Caco-2 (cell line): ENCODE measurements around the gene PDE11A. TPM values are rescaled to one million over a fixed set of nuclear protein-coding genes. Genes with fewer than 3 reads are reported as not detected.

Source experiments
- BruUV-seq: library from RNA; stranded (reverse); fragments of 400-500 nt; replicated peaks from 2 replicates; lab custom pipeline; 2021; lab: Mats Ljungman, UMichigan
- CTCF ChIA-PET: fragments of 300-600 bp; sonication (Branson Sonifier 250); formaldehyde crosslinking; loops from one replicate; lab custom pipeline; 2022; ENCODE audit warnings: antibody characterized with exemption; lab: Charles Lee
- POLR2A ChIA-PET: fragments of 300-600 bp; sonication (Branson Sonifier 250); formaldehyde crosslinking; loops from one replicate; lab custom pipeline; 2022; ENCODE audit warnings: antibody characterized with exemption; lab: Charles Lee
- DNase-seq, 2 experiments: peaks; one replicate each; pipeline versions ENCODE4 v3.0.0 to v3.0.0-alpha.2; 2020 to 2022
- H3K27me3 ChIP-seq: replicated peaks from 2 replicates; pipeline ENCODE4 v1.6.0; 2011; ENCODE audit warnings: low read length; ENCODE audit not compliant: control insufficient read depth, insufficient read depth
- H3K36me3 ChIP-seq: 2 replicates; pipeline ENCODE4 v1.5.1; 2011; ENCODE audit warnings: low read length; ENCODE audit not compliant: control insufficient read depth, insufficient read depth
- H3K4me1 ChIP-seq: fragments of 250-450 bp; sonication (Bioruptor Pico); 2 replicates; pipeline ENCODE4 v1.5.1; 2020; ENCODE audit warnings: mild to moderate bottlenecking
- H3K4me3 ChIP-seq: 2 replicates; pipeline ENCODE4 v1.5.1; 2011; ENCODE audit warnings: low read depth, mild to moderate bottlenecking, control low read depth, low read length
- H3K9me3 ChIP-seq: fragments of 250-450 bp; sonication (Bioruptor Pico); 2 replicates; pipeline ENCODE4 v1.5.1; 2020; ENCODE audit warnings: mild to moderate bottlenecking, moderate library complexity
- H3K27ac Mint-ChIP-seq: one replicate; pipeline ENCODE4 v1.8.0; 2022; ENCODE audit warnings: mixed read lengths; ENCODE audit not compliant: unreplicated experiment
- H3K27me3 Mint-ChIP-seq: one replicate; pipeline ENCODE4 v1.8.0; 2022; ENCODE audit warnings: mixed read lengths; ENCODE audit not compliant: insufficient read depth, unreplicated experiment
- H3K36me3 Mint-ChIP-seq: one replicate; pipeline ENCODE4 v1.8.0; 2022; ENCODE audit warnings: mild to moderate bottlenecking, mixed read lengths; ENCODE audit not compliant: insufficient read depth, unreplicated experiment
- H3K4me1 Mint-ChIP-seq: one replicate; pipeline ENCODE4 v1.8.0; 2022; ENCODE audit warnings: low read depth, mixed read lengths; ENCODE audit not compliant: unreplicated experiment
- H3K4me3 Mint-ChIP-seq: one replicate; pipeline ENCODE4 v1.8.0; 2022; ENCODE audit warnings: mild to moderate bottlenecking, moderate library complexity, mixed read lengths; ENCODE audit not compliant: unreplicated experiment
- H3K9me3 Mint-ChIP-seq: one replicate; pipeline ENCODE4 v1.8.0; 2022; ENCODE audit warnings: mixed read lengths; ENCODE audit not compliant: unreplicated experiment
- CTCF ChIP-seq, 2 experiments: fragments of 200-600 bp in 1 of 2; IDR thresholded peaks; 1 replicate in 1 of 2; 2 replicates in 1 of 2; pipeline versions ENCODE4 v1.5.1 to v1.8.0; 2011 to 2022; ENCODE audit warnings: antibody characterized with exemption in 1 of 2, control low read depth in 1 of 2, inconsistent platforms in 1 of 2, low read depth in 1 of 2, low read length in 1 of 2, mild to moderate bottlenecking in 1 of 2, moderate library complexity in 1 of 2; ENCODE audit not compliant: insufficient read depth in 1 of 2, severe bottlenecking in 1 of 2, unreplicated experiment in 1 of 2
- intact Hi-C: fragments of 100-400 bp; cut with micrococcal nuclease; formaldehyde crosslinking; loops from one replicate; pipeline ENCODE4 v1.10.0; 2022; ENCODE audit not compliant: unreplicated experiment
- total RNA-seq: library from RNA; stranded (reverse); gene quantifications from 2 replicates; pipeline ENCODE4 v1.2.3, GENCODE V29; 2022

The PDE11A gene
- total RNA-seq, 1 experiment from 2014 or later, result 0.25 TPM

GRCh38 chr2:178068823-178069454 is 3.6 kb downstream of the PDE11A start:
- BruUV-seq, result no TSS peak
- H3K9me3 Mint-ChIP-seq, result no peaks in the 10 kb centered on the region
- H3K4me1 Mint-ChIP-seq, result peaks cover 14% of the 10 kb centered on the region
- intact Hi-C loops, result loop anchor here (1.0 to 10.0 kb wide), 3 partner anchors 86 to 274 kb away; no protein-coding TSS in a partner anchor
- no peak for DNase-seq
- Histone ChIP-seq H3K27me3 (no peaks in the 10 kb centered on the region), H3K4me3 (no peak overlapping the region), H3K4me1 (peaks cover 4% of the 10 kb centered on the region; the same call in 1 of the 2 replicates), H3K9me3 (no peaks in the 10 kb centered on the region), H3K36me3 (no peaks in the 10 kb centered on the region)
- H3K27ac Mint-ChIP-seq, result no peak overlapping the region
- peaks cover 11% of the 10 kb centered on the region for H3K27me3 Mint-ChIP-seq
- H3K36me3 Mint-ChIP-seq, result no peaks in the 10 kb centered on the region
- POLR2A ChIA-PET, result no interaction called here
- no peak for TF ChIP-seq CTCF (IDR thresholded peaks at IDR 0.05; ENCODE audit: insufficient read depth in 1 of 2, low read depth in 1 of 2, low read length in 1 of 2, severe bottlenecking in 1 of 2, unreplicated experiment in 1 of 2)
- CTCF ChIA-PET, result no interaction called here
- no peak overlapping the region for H3K4me3 Mint-ChIP-seq

GRCh38 chr2:178066890-178067669 is 5.5 kb downstream of the PDE11A start:
- H3K27me3 ChIP-seq, result no peaks in the 10 kb centered on the region
- intact Hi-C loops, result loop anchor here (10.0 kb wide), 1 partner anchor 272 kb away; no protein-coding TSS in a partner anchor
- Mint-ChIP-seq H3K4me3 (no peak overlapping the region), H3K4me1 (no peaks in the 10 kb centered on the region), H3K36me3 (no peaks in the 10 kb centered on the region), H3K27ac (no peak overlapping the region), H3K9me3 (no peaks in the 10 kb centered on the region), H3K27me3 (peaks cover 11% of the 10 kb centered on the region)
- H3K9me3 ChIP-seq, result no peaks in the 10 kb centered on the region
- CTCF ChIA-PET, result interaction anchor here (0.5 kb wide), 1 partner anchor 402 kb away, joined by 4 read pairs; no protein-coding TSS in a partner anchor
- POLR2A ChIA-PET, result no interaction called here
- DNase-seq, result no peak
- no peak overlapping the region for H3K4me3 ChIP-seq
- no peaks in the 10 kb centered on the region for H3K36me3 ChIP-seq
- no peak for TF ChIP-seq CTCF (IDR thresholded peaks at IDR 0.05; ENCODE audit: insufficient read depth in 1 of 2, low read depth in 1 of 2, low read length in 1 of 2, severe bottlenecking in 1 of 2, unreplicated experiment in 1 of 2)
- H3K4me1 ChIP-seq, result no peaks in the 10 kb centered on the region
- no TSS peak for BruUV-seq

- no peak overlapping the region for H3K27ac Mint-ChIP-seq
- CTCF ChIA-PET, result interaction anchor here (0.5 kb wide), 1 partner anchor 403 kb away, joined by 4 read pairs; no protein-coding TSS in a partner anchor
- H3K27me3 ChIP-seq, result no peaks in the 10 kb centered on the region
- H3K36me3 ChIP-seq, result no peaks in the 10 kb centered on the region
- no peaks in the 10 kb centered on the region for H3K4me1 Mint-ChIP-seq
- H3K4me1 ChIP-seq, result no peaks in the 10 kb centered on the region
- no peak overlapping the region for H3K4me3 Mint-ChIP-seq
- no peaks in the 10 kb centered on the region for H3K36me3 Mint-ChIP-seq
- no peak for TF ChIP-seq CTCF (IDR thresholded peaks at IDR 0.05; ENCODE audit: insufficient read depth in 1 of 2, low read depth in 1 of 2, low read length in 1 of 2, severe bottlenecking in 1 of 2, unreplicated experiment in 1 of 2)
- H3K9me3 ChIP-seq, result no peaks in the 10 kb centered on the region
- no peak overlapping the region for H3K4me3 ChIP-seq
- DNase-seq, result no peak
- intact Hi-C loops, result loop anchor here (10.0 kb wide), 1 partner anchor 272 kb away; no protein-coding TSS in a partner anchor
- POLR2A ChIA-PET, result no interaction called here
- no TSS peak for BruUV-seq
- peaks cover 9% of the 10 kb centered on the region for H3K27me3 Mint-ChIP-seq
- H3K9me3 Mint-ChIP-seq, result no peaks in the 10 kb centered on the region
Measured at GRCh38 chr2:178066324-178066723, 6.3 kb downstream of the PDE11A start.
